ENCODE data around the gene CAST. TPM values are rescaled to one million over a fixed set of nuclear protein-coding genes. Genes with fewer than 3 reads are reported as not detected.

Gene CAST
- total RNA-seq, 1 donor from 2014 or later = 97.0 TPM

- no peaks in the 10 kb centered on the region for H3K36me3 Mint-ChIP-seq (ENCODE audit: insufficient read depth)
- H3K4me3 Mint-ChIP-seq (ENCODE audit: low read depth) = no peak overlapping the region
- no peak overlapping the region for H3K27ac Mint-ChIP-seq
- no peak for TF ChIP-seq CTCF (IDR thresholded peaks at IDR 0.05; ENCODE audit: unreplicated experiment)
- DNase-seq (ENCODE audit: low spot score, unreplicated experiment) = no peak
- H3K4me1 Mint-ChIP-seq (ENCODE audit: low read depth) = peaks cover 32% of the 10 kb centered on the region
- H3K27me3 Mint-ChIP-seq = no peaks in the 10 kb centered on the region
- H3K9me3 Mint-ChIP-seq (ENCODE audit: low read depth) = no peaks in the 10 kb centered on the region
These were observed 47.1 kb downstream of the CAST start for GRCh38 chr5:96709152-96709821.

- Mint-ChIP-seq H3K4me3 (ENCODE audit: low read depth) (no peak overlapping the region), H3K9me3 (ENCODE audit: low read depth) (no peaks in the 10 kb centered on the region), H3K27ac (peak overlapping the region; percentile 50)
These were observed 50.0 kb downstream of the CAST start for GRCh38 chr5:96712100-96712746.

GRCh38 chr5:96714450-96714849 lies 52.3 kb downstream of the CAST start:
- no peak overlapping the region for H3K4me3 Mint-ChIP-seq (ENCODE audit: low read depth)
- H3K36me3 Mint-ChIP-seq (ENCODE audit: insufficient read depth) = no peaks in the 10 kb centered on the region
- no peaks in the 10 kb centered on the region for H3K9me3 Mint-ChIP-seq (ENCODE audit: low read depth)

More at GRCh38 chr5:96712100-96712746, 50.0 kb downstream of the CAST start:
- TF ChIP-seq CTCF (IDR thresholded peaks at IDR 0.05; ENCODE audit: unreplicated experiment) = no peak
- no peaks in the 10 kb centered on the region for H3K36me3 Mint-ChIP-seq (ENCODE audit: insufficient read depth)
- peaks cover 46% of the 10 kb centered on the region for H3K4me1 Mint-ChIP-seq (ENCODE audit: low read depth)
- no peaks in the 10 kb centered on the region for H3K27me3 Mint-ChIP-seq
- DNase-seq (ENCODE audit: low spot score, unreplicated experiment) = no peak

GRCh38 chr5:96714951-96715451 lies 52.8 kb downstream of the CAST start:
- Mint-ChIP-seq H3K9me3 (ENCODE audit: low read depth) (no peaks in the 10 kb centered on the region), H3K27me3 (no peaks in the 10 kb centered on the region), H3K36me3 (ENCODE audit: insufficient read depth) (no peaks in the 10 kb centered on the region), H3K4me3 (ENCODE audit: low read depth) (no peak overlapping the region), H3K4me1 (ENCODE audit: low read depth) (peaks cover 41% of the 10 kb centered on the region), H3K27ac (peak overlapping the region; percentile 55)
- DNase-seq (ENCODE audit: low spot score, unreplicated experiment) = no peak
- no peak for TF ChIP-seq CTCF (IDR thresholded peaks at IDR 0.05; ENCODE audit: unreplicated experiment)

More at GRCh38 chr5:96714450-96714849, 52.3 kb downstream of the CAST start:
- TF ChIP-seq CTCF (IDR thresholded peaks at IDR 0.05; ENCODE audit: unreplicated experiment) = no peak
- DNase-seq (ENCODE audit: low spot score, unreplicated experiment) = no peak
- Mint-ChIP-seq H3K27ac (peak overlapping the region; percentile 55), H3K4me1 (ENCODE audit: low read depth) (peaks cover 42% of the 10 kb centered on the region), H3K27me3 (no peaks in the 10 kb centered on the region)

- H3K36me3 Mint-ChIP-seq (ENCODE audit: insufficient read depth) = no peaks in the 10 kb centered on the region
- no peak for DNase-seq (ENCODE audit: low spot score, unreplicated experiment)
- H3K27ac Mint-ChIP-seq = no peak overlapping the region
- H3K9me3 Mint-ChIP-seq (ENCODE audit: low read depth) = no peaks in the 10 kb centered on the region
- TF ChIP-seq CTCF (IDR thresholded peaks at IDR 0.05; ENCODE audit: unreplicated experiment) = no peak
- no peak overlapping the region for H3K4me3 Mint-ChIP-seq (ENCODE audit: low read depth)
- H3K27me3 Mint-ChIP-seq = no peaks in the 10 kb centered on the region
- H3K4me1 Mint-ChIP-seq (ENCODE audit: low read depth) = peaks cover 34% of the 10 kb centered on the region
These were observed 53.8 kb downstream of the CAST start for GRCh38 chr5:96716007-96716406.
